GM18517 (cell line): ENCODE measurements around the gene CRY2.

Experiments
- ATAC-seq: cut with Tn5 transposase; IDR thresholded peaks from one replicate; pipeline ENCODE4 v1.9.1; 2021; ENCODE audit warnings: mild to moderate bottlenecking, moderate library complexity; ENCODE audit not compliant: unreplicated experiment

CRY2 gene

GRCh38 chr11:45917286-45917622 lies 70.0 kb downstream of the CRY2 start:
- ATAC-seq: no peak

- ATAC-seq: peak; percentile 89
Observed at GRCh38 chr11:45917623-45918330, 70.5 kb downstream of the CRY2 start, which contains the start of gene PEX16. Gene PEX16, minus strand, starts transcription at chr11:45917877. Its CDS starts 66 bp downstream, at chr11:45917811.

- peak; percentile 30 for ATAC-seq
Observed at GRCh38 chr11:45918331-45918941, 71.2 kb downstream of the CRY2 start.

- no peak for ATAC-seq
Observed at GRCh38 chr11:45918962-45919675, 71.8 kb downstream of the CRY2 start.

- ATAC-seq: no peak
Observed at GRCh38 chr11:45919806-45920530, 72.7 kb downstream of the CRY2 start.

- no peak for ATAC-seq
Observed at GRCh38 chr11:45920531-45921477, 73.5 kb downstream of the CRY2 start.

GRCh38 chr11:45921561-45922424 lies 74.5 kb downstream of the CRY2 start:
- ATAC-seq: no peak

- no peak for ATAC-seq
Observed at GRCh38 chr11:45922425-45923082, 75.3 kb downstream of the CRY2 start, which contains the start of gene LARGE2. Gene LARGE2, plus strand, starts transcription at chr11:45922656. Its CDS starts 227 bp downstream, at chr11:45922883.

GRCh38 chr11:45924036-45924915 lies 77.0 kb downstream of the CRY2 start:
- ATAC-seq: no peak

- no peak for ATAC-seq
Observed at GRCh38 chr11:45924927-45925326, 77.7 kb downstream of the CRY2 start.

- no peak for ATAC-seq
Observed at GRCh38 chr11:45925550-45925949, 78.3 kb downstream of the CRY2 start.

- ATAC-seq: no peak
Observed at GRCh38 chr11:45926001-45926401, 78.7 kb downstream of the CRY2 start.

- no peak for ATAC-seq
Observed at GRCh38 chr11:45926536-45927331, 79.5 kb downstream of the CRY2 start.

GRCh38 chr11:45927332-45927683 lies 80.0 kb downstream of the CRY2 start:
- no peak for ATAC-seq

- ATAC-seq: no peak
Observed at GRCh38 chr11:45927684-45928413, 80.6 kb downstream of the CRY2 start.

- no peak for ATAC-seq
Observed at GRCh38 chr11:45928535-45929215, 81.4 kb downstream of the CRY2 start.
